Astrocyte (in vitro differentiated cells and primary cell): ENCODE measurements around the gene UNKL. TPM values are rescaled to one million over a fixed set of nuclear protein-coding genes. Genes with fewer than 3 reads are reported as not detected.

Experiments
- DNase-seq: peaks from one replicate; pipeline ENCODE4 v3.0.0-alpha.2; 2010; ENCODE audit warnings: low read depth
- FAIRE-seq: peaks from 2 replicates; lab custom pipeline; 2011; peaks lifted over from hg19 to GRCh38; lab: Jason Lieb, UNC
- H2AFZ ChIP-seq: 2 replicates; pipeline ENCODE4 v1.6.0; 2012; ENCODE audit warnings: low read depth, low read length, inconsistent platforms
- H3K27ac ChIP-seq: 2 replicates; pipeline ENCODE4 v1.5.1; 2011; ENCODE audit warnings: low read depth, low read length, inconsistent platforms
- H3K27me3 ChIP-seq: 2 replicates; pipeline ENCODE4 v1.6.0; 2011; ENCODE audit warnings: low read length, inconsistent platforms; ENCODE audit not compliant: insufficient read depth
- H3K36me3 ChIP-seq: 2 replicates; pipeline ENCODE4 v1.5.1; 2011; ENCODE audit warnings: low read length, inconsistent platforms; ENCODE audit not compliant: insufficient read depth
- H3K4me1 ChIP-seq: 2 replicates; pipeline ENCODE4 v1.5.1; 2011; ENCODE audit warnings: low read length, inconsistent platforms; ENCODE audit not compliant: insufficient read depth
- H3K4me2 ChIP-seq: 2 replicates; pipeline ENCODE4 v1.6.0; 2012; ENCODE audit warnings: low read length, inconsistent platforms
- H3K4me3 ChIP-seq: 2 replicates; pipeline ENCODE4 v1.5.1; 2011; ENCODE audit warnings: low read depth, mild to moderate bottlenecking, low read length, inconsistent platforms; ENCODE audit not compliant: insufficient read depth
- H3K79me2 ChIP-seq: 2 replicates; pipeline ENCODE4 v1.6.0; 2012; ENCODE audit warnings: mild to moderate bottlenecking, low read length, inconsistent platforms; ENCODE audit not compliant: insufficient read depth
- H3K9ac ChIP-seq: 2 replicates; pipeline ENCODE4 v1.6.0; 2012; ENCODE audit warnings: mild to moderate bottlenecking, low read length, inconsistent platforms
- H3K9me3 ChIP-seq: 2 replicates; pipeline ENCODE4 v1.5.1; 2012; ENCODE audit warnings: low read depth, mild to moderate bottlenecking, low read length, inconsistent platforms; ENCODE audit not compliant: insufficient read depth
- H4K20me1 ChIP-seq: 2 replicates; pipeline ENCODE4 v1.6.0; 2012; ENCODE audit warnings: low read length, inconsistent platforms; ENCODE audit not compliant: insufficient read depth
- H3K27ac Mint-ChIP-seq: one replicate; pipeline ENCODE4 v1.8.0; 2021; ENCODE audit warnings: mild to moderate bottlenecking, mixed read lengths; ENCODE audit not compliant: unreplicated experiment
- H3K27me3 Mint-ChIP-seq: one replicate; pipeline ENCODE4 v1.8.0; 2021; ENCODE audit warnings: low read depth, mixed read lengths; ENCODE audit not compliant: unreplicated experiment
- H3K36me3 Mint-ChIP-seq: one replicate; pipeline ENCODE4 v1.8.0; 2021; ENCODE audit warnings: low read depth, mixed read lengths; ENCODE audit not compliant: unreplicated experiment
- H3K4me1 Mint-ChIP-seq: one replicate; pipeline ENCODE4 v1.8.0; 2021; ENCODE audit warnings: low read depth, mixed read lengths; ENCODE audit not compliant: unreplicated experiment
- H3K4me3 Mint-ChIP-seq: one replicate; pipeline ENCODE4 v1.8.0; 2021; ENCODE audit warnings: mild to moderate bottlenecking, moderate library complexity, mixed read lengths; ENCODE audit not compliant: unreplicated experiment
- H3K9me3 Mint-ChIP-seq: one replicate; pipeline ENCODE4 v1.8.0; 2021; ENCODE audit warnings: mild to moderate bottlenecking, mixed read lengths; ENCODE audit not compliant: unreplicated experiment
- EZH2 ChIP-seq: IDR thresholded peaks from 2 replicates; pipeline ENCODE4 v1.6.1; 2012; ENCODE audit warnings: mild to moderate bottlenecking, low read length, inconsistent platforms; ENCODE audit not compliant: insufficient read depth
- total RNA-seq: library from RNA; stranded (reverse); gene quantifications from 2 replicates; pipeline ENCODE4 v1.2.1, GENCODE V29; 2021
- TF ChIP-seq, protein P1 (sequence below): IDR thresholded peaks from 2 replicates; pipeline ENCODE4 v1.5.1; 2011; ENCODE audit warnings: low read depth, mild to moderate bottlenecking, inconsistent platforms, low read length, moderate library complexity; ENCODE audit not compliant: insufficient read depth

The UNKL gene
- total RNA-seq, 1 donor from 2014 or later = 10.7 TPM

DNA sequence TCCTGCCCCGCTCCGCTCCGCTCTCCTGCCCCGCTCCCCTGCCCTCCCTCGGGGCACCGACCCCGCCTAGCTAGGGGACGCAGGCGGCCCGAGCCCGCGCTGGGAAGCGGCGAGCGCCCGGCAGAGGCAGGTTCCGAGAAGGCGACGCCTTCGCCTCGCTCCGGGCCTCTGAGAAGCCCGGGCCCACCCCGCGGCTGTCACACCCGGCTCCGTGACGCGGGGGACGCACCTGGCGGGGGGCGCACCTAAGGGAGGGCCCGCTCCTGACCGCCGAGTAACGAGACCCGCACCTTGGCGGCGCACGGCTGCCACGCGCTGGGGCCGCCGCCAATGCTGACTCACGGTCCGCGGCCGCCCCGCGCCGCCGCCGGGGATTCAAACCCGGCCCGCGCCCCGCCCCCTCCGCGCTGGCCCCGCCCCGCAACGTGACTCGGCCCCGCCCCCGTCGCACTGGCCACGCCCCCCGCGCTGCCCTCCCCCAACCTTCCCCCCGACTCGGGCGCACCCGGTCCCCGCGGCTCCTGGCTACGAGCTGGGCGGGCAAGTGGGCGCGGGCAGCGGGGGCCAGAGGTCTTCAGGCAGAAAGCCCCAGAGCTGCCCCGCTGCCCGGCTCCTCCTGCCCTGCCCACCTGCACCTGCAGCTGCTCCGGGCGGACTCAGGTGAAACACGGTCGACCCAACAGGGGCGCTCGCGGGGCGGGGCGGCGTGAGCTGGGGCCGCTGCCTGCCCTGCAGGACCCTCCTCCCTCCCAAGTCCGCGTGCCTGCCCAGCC is 35.0 kb downstream of the UNKL start:
- peaks cover 3% of the 10 kb centered on the region for H3K27me3 Mint-ChIP-seq
- H3K4me2 ChIP-seq = peak overlapping the region; percentile 92
- H3K9me3 Mint-ChIP-seq = no peaks in the 10 kb centered on the region
- peak overlapping the region; percentile 61 for H3K27ac ChIP-seq
- TF ChIP-seq EZH2 = no peak
- TF ChIP-seq, protein P1, sequence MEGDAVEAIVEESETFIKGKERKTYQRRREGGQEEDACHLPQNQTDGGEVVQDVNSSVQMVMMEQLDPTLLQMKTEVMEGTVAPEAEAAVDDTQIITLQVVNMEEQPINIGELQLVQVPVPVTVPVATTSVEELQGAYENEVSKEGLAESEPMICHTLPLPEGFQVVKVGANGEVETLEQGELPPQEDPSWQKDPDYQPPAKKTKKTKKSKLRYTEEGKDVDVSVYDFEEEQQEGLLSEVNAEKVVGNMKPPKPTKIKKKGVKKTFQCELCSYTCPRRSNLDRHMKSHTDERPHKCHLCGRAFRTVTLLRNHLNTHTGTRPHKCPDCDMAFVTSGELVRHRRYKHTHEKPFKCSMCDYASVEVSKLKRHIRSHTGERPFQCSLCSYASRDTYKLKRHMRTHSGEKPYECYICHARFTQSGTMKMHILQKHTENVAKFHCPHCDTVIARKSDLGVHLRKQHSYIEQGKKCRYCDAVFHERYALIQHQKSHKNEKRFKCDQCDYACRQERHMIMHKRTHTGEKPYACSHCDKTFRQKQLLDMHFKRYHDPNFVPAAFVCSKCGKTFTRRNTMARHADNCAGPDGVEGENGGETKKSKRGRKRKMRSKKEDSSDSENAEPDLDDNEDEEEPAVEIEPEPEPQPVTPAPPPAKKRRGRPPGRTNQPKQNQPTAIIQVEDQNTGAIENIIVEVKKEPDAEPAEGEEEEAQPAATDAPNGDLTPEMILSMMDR = no peak
- peak overlapping the region; percentile 52 for H2AFZ ChIP-seq
- peaks cover 5% of the 10 kb centered on the region for H3K79me2 ChIP-seq
- H3K4me3 ChIP-seq = peak overlapping the region; percentile 60
- peaks cover 2% of the 10 kb centered on the region for H3K4me1 Mint-ChIP-seq
- peaks cover 11% of the 10 kb centered on the region for H3K4me1 ChIP-seq
- no peaks in the 10 kb centered on the region for H3K9me3 ChIP-seq
- no peak for FAIRE-seq
- H3K36me3 ChIP-seq = no peaks in the 10 kb centered on the region
- no peak overlapping the region for H3K27ac Mint-ChIP-seq
- peak; percentile 10 for DNase-seq
- H3K27me3 ChIP-seq = no peaks in the 10 kb centered on the region
- peak overlapping the region; percentile 79 for H3K4me3 Mint-ChIP-seq
- peak overlapping the region; percentile 87 for H3K9ac ChIP-seq
- peaks cover 22% of the 10 kb centered on the region for H4K20me1 ChIP-seq
- peaks cover 5% of the 10 kb centered on the region for H3K36me3 Mint-ChIP-seq

DNA sequence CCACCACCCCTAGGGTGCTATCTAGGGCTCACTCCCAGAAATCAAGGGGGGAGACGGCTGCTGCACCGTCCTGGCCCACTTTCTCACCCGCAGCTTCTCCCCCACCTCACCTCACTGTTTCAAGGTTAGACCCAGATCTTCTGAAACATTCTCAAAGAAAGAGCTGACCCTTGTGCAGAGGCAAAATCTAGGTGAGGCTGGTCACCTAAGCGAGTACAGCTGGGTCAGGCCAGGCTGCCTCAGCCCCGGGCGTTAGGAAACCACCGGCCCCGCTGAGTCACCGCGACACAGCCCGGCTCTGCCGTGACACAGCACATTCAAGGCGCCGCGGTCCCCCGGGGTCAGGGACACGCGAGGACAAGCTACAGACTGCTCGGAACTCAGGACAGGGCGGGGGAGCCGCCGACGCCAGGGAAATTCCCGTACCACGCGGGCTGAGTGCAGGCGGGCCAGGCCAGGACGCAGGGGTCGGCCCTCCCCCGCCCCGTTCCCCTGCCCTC is 35.6 kb downstream of the UNKL start:
- H3K27ac ChIP-seq = peak overlapping the region; percentile 61
- Mint-ChIP-seq H3K36me3 (peaks cover 5% of the 10 kb centered on the region), H3K27me3 (peaks cover 3% of the 10 kb centered on the region), H3K4me3 (peak overlapping the region; percentile 81), H3K4me1 (peaks cover 2% of the 10 kb centered on the region), H3K27ac (peak overlapping the region; percentile 85), H3K9me3 (no peaks in the 10 kb centered on the region)
- H3K9ac ChIP-seq = peak overlapping the region; percentile 87
- H3K9me3 ChIP-seq = no peaks in the 10 kb centered on the region
- peak overlapping the region; percentile 92 for H3K4me2 ChIP-seq
- FAIRE-seq (no peak), DNase-seq (peak; percentile 40)
- peaks cover 11% of the 10 kb centered on the region for H3K4me1 ChIP-seq
- no peaks in the 10 kb centered on the region for H3K36me3 ChIP-seq
- peaks cover 22% of the 10 kb centered on the region for H4K20me1 ChIP-seq
- TF ChIP-seq, protein P1 = no peak
- H3K4me3 ChIP-seq = peak overlapping the region; percentile 60
- H3K79me2 ChIP-seq = peaks cover 5% of the 10 kb centered on the region
- peak overlapping the region; percentile 52 for H2AFZ ChIP-seq
- H3K27me3 ChIP-seq = no peaks in the 10 kb centered on the region
